GM19455 (cell line): ENCODE results near the gene APOL4.
"Not testable (repeated sequence)": the region's sequence is repeated elsewhere in the genome, so short reads cannot be mapped to it uniquely, and the experiment has no call there.

Experiments used
- ATAC-seq: cut with Tn5 transposase; IDR thresholded peaks from one replicate; pipeline ENCODE4 v1.9.1; 2021; ENCODE audit not compliant: unreplicated experiment

Gene APOL4

DNA sequence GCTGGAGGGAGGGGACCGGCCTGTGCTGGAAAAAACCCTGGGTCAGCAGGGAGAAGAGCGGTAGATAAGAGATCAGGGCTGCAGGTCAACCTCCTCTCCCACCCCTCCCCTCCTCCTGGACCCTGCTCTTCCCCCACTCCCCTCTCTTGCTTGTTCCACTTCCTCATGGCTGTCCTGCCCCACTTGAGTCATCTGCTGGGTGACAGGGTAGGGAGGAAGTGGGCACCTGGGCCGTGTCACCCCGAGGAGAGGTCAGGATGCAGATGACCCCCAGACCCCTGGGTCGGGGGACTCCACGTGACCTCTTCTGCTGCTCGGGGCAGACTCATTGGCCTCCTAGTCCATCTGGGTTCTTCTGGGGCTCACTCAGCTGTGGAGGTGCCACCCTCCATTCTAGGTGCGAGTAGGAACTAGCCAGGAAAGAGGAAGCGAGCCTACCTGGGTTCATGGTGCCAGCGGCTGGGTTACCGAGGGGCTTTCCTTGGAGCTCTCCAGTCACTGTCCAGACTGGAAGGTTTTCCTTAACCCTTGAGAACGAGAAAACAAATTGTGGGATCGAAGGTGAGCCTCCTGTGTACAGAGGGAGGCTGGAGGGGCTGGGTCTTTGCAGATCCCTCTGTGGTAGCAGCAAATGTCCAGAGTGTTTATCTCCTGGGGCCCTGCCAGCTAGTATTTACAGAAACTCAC is 31.2 kb upstream of the APOL4 start:
- no peak for ATAC-seq

DNA sequence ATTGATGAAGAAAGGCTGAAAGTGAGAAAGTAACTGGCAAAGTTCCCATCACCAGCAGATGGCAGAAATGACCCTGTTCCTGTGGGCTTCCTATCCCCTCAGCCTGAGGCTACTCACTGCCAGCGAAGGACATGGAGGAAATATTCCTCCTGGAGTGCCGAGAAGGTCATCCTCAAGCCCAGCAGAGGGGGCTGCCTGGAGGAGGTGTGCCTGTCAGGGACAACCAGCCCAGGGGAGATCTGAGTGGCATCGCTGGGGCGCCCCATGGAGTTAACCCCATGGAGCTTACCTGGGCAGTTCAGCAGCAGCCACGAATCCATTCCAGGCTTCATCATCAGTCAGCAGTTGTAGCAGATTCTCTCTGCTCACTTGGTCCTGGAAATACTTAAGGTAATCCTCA is 29.4 kb upstream of the APOL4 start:
- not testable (repeated sequence) for ATAC-seq

DNA sequence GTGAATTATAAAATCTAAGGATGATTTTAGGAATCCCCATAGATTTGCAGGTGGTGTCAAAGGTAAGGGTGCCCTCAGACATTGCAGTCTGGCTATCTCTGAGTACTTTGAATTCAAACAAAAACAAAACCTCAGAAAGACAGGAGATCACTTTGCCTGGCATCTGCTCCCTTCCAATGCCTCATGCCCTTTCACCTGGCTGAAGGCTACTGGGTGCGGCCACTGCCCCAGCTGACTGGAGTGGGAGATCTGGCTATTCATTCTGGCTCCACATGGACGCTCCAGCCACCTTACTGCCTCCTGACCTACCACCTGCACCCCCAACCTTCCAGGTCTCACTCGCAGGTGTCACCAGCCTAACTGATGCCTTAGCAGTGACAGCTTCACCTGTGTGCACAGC is 28.0 kb upstream of the APOL4 start:
- not testable (repeated sequence) for ATAC-seq

DNA sequence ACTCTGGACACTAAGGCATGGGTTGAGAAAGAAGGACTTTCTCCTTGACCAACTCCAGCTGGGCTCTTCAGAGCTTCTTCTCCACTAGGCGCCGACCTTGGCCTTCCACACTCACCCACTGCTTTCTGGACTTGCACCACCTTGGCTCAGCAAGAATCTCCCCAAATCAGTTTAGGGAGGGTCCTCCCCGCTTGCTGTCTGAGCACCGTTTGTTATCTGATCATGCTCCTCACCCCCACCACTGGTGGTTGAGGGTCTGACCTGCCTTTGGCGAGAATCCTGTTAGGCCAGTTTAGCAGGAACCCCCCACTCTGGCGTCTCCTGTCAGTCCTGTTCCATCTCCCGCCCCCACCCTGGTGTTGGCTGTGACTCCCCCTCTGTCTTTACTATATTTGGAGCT is 27.3 kb upstream of the APOL4 start:
- ATAC-seq = no peak

GRCh38 chr22:36228369-36228768 is 26.8 kb upstream of the APOL4 start:
- ATAC-seq = not testable (repeated sequence)

DNA sequence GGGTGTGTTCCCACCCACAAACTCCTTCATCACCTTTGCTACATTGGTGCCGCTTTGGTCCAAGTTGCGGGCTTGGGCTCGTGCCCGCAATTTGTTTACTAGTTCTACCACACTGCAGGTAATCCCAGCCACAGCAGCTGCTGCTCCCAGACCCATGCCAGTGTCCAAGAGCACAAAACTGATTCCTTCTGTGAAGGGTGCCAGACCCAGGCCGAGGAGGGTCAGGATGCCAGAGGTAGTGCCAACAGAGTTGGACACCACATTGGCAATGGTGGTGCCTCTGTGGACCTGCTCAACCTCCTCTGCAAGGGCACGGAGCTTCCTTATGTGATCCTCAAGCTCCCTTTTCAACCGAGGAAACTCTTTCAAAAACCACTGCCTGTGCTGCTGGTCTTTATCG is 26.2 kb upstream of the APOL4 start:
- ATAC-seq = no peak

DNA sequence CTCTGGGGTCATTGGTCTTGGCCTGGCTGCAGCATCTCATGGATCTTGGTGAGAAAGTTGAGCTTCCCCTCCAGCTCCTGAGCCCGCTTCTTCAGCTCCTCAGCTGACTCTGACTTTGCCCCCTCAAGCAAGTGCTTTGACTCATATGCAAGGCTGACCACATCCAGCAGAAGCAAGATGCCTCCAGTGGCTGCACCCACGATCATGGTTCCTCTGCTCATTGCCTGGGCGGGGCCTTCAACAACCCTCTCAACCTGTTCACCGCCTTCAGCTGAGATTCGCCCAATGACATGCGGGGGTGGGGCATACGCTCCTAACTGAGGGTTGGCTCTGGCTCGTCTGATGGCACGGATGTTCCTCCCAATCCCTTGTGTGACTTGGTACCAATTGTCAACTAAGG is 25.8 kb upstream of the APOL4 start:
- no peak for ATAC-seq

GRCh38 chr22:36226189-36226588 is 24.6 kb upstream of the APOL4 start:
- ATAC-seq = no peak

GRCh38 chr22:36225333-36225922 is 23.8 kb upstream of the APOL4 start:
- no peak for ATAC-seq

DNA sequence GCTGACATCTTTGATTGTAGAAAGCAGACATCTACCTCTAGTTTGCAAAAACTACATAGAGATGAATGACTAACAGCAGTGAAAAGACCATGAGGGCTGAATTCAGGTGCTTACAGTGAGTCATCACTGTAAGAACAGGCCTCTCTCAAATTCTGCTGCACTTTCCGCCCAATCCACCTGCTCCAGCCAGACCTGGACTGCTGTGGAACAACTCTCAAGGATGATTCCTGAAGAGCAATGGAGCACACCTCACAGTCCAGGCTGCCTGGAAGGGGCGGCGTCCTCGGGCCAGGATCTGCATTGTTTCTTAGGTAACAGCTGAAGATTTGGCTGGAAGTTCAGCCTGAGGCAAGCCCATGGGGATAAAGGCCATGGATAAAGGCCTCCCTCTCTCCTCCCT is 22.6 kb upstream of the APOL4 start:
- ATAC-seq = no peak

GRCh38 chr22:36223504-36223903 is 21.9 kb upstream of the APOL4 start:
- no peak for ATAC-seq

DNA sequence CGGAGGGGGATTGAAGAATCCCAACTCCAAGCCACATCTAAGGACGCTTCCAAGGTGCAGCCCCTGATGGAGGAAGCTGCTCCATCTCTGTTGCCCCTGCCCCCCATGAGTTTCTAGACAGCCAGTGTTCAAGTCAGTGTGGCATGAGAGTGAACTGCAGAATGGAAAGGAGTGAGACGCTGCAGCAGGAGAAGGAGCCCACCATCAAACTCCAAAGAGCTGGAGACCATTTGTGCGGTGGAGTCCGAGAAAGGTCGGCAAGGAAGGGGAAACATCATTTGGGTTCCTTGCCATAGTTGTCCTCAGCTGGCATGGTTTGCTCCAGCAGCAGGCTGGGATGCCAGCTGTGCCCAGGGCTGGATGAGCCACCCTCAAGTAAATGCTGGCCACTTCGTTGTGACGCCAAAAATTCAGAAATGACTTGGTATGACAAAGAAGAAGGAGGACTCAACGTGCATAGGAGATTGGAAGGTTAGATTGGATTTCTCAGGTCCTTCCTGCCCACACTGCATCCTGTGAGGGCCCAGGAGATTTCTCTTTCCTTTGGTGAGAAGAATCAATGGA is 21.4 kb upstream of the APOL4 start:
- ATAC-seq = no peak

DNA sequence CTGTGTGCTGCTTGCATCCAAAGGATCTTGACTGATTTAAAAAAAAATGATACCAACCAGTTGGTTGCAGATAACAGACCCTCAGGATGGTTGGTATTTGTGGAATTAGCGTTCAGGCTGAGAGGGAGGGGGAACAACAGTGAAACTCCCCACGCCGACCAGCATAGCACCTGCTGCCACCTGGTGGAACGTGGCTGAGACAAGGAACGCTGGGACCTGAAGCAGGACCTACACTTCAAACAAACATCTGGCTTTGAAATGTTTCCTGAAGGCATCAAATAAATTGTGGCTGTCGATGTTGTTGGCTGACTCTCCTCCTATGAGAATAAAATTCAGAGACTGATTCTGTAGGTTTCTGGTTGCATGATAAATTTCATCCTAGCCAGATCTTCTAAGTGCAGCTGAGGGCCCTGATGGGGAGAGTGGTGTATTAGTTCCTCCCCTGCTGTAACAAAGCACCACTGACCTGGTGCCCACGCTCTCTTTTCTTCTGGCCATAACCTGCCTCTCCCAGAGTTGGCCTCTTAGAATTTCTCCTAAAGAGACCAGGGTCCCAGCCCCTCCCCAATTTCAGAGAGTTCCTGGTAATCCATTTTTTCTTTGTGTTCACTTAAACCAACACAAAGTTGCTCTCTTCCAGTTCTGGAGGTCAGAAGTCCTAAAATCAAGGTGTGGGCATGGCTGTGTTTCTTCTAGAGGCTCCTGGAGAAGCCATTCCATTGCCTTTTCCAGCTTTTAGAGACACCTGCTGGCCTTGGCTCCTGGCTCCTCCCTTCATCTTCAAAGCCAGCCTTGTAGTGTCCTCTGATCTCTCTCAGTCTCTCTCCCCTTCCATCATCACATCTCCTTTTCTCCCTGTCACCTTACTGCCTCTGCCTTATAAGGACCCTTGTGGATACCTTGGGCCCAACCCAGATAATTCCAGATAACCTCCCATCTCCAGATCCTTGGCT is 20.5 kb upstream of the APOL4 start:
- no peak for ATAC-seq

GRCh38 chr22:36220451-36220921 is 18.9 kb upstream of the APOL4 start:
- ATAC-seq = no peak

- no peak for ATAC-seq
These were observed 17.1 kb upstream of the APOL4 start for GRCh38 chr22:36218648-36219193.

- ATAC-seq = no peak
These were observed 14.4 kb upstream of the APOL4 start for GRCh38 chr22:36215981-36216380.

DNA sequence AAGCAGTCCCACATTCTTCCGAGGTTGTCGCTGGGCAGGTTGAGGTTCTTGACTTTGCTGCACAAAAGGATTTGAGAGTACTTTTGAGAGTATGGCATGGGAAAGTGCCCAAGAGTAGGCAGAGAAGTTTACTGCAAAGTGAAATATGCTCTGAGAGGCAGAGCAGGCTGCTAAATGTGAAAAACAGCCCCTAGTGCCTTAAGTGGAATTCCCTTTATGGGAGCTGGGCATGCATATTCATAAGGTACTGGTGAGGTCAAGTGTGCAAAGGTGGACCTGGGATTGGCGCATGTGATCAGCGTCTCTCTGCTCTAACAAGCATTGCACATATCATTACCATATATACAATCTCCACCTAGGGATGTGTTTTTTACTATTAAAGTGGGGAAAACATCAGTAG is 12.0 kb upstream of the APOL4 start:
- no peak for ATAC-seq

GRCh38 chr22:36212901-36213300 is 11.3 kb upstream of the APOL4 start:
- ATAC-seq = no peak

- ATAC-seq = no peak
These were observed 9.7 kb upstream of the APOL4 start for GRCh38 chr22:36211237-36211861.

DNA sequence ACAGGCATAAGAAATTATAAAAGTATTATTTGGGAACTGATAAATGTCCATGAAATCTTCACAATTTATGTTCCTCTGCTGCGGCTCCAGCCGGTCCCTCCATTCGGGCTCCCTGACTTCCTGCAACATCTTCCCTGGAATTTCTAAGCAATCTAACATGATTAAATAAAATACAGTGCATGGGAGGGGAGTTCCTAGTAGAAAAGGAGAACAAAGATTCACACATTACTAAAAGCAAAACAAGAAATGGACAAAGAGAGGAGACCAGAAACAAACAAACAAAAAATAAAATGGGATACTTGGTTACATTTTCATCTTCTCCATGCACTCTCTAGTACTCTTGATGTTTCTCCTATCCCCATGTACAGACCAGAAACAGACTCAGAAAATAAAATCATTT is 8.6 kb upstream of the APOL4 start:
- no peak for ATAC-seq

DNA sequence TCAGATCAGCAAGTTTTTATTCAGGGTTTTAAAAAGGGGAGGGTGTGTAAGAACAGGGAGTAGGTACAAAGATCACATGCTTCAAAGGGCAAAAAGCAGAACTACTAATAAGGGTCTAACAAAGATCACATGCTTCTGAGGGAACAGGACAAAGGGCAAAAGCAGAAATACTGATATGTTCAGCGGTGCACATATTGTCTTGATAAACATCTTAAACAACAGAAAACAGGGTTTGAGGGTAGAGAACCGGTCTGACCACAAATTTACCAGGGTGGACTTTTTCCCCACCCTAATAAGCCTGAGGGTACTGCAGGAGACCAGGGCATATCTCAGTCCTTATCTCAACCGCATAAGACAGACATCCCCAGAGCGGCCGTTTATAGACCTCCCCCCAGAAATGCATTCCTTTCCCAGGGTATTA is 7.9 kb upstream of the APOL4 start:
- not testable (repeated sequence) for ATAC-seq
